GM19438 (cell line): Measurements from ENCODE around the gene DENND5B.

Experiments
- ATAC-seq: cut with Tn5 transposase; IDR thresholded peaks from one replicate; pipeline ENCODE4 v1.9.1; 2021; ENCODE audit warnings: low read depth; ENCODE audit not compliant: unreplicated experiment

DENND5B gene

DNA sequence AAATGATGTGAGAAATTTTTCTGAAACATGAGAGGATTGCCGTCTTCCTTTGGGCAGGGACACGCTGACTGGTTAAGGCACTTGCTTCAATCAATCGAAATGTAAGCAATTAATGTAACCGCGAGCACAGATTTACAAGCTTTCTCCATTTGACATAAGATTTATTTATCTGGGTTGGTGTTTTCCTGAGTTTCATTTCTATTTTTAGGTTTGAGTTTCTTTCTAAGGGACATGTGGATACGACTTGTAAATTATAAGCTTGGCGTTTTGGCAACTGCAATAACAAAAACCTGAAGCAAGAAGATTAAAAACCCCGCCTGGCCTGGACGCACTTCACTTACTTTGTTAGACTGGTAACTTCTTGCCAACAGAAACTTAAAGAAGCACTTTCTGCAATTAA, 244.7 kb downstream of the DENND5B start:
- ATAC-seq: no peak

DNA sequence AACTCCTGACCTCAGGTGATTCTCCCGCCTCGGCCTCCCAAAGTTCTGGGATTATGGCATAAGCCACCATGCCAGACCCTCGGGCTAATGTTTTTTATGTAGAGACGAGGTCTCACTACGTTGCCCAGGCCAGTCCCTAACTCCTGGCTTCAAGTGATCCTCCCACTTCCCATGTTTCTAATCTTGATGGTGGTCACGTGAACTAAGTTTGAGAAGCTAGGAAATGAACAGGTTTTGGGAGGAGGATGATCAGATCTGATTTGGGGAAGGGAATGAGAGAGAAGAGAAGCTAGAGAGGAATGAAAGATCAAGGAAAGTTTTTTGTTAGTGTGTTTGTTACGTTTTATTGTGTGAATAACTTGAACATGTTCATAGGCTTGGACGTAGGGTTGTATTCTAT, 247.8 kb downstream of the DENND5B start:
- no peak for ATAC-seq

DNA sequence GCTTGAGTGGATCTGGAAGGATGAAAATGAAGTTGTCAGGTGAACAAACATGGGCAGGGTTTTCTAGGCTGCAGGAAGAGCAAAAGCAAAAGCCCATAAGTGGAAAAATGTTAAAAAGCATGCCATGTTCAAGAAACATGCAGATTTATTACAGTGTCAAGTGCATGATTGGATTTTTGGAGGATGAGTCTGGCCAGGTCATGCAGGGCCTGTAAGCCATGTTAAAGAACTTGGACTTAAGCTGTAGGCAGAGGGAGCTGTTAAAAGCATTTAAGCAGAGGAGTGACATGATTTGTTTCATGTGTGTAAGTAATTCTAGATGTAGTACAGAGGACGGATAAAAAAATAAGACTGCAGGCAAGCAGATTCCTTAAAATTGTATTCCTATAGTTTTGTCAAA, 248.7 kb downstream of the DENND5B start:
- no peak for ATAC-seq

DNA sequence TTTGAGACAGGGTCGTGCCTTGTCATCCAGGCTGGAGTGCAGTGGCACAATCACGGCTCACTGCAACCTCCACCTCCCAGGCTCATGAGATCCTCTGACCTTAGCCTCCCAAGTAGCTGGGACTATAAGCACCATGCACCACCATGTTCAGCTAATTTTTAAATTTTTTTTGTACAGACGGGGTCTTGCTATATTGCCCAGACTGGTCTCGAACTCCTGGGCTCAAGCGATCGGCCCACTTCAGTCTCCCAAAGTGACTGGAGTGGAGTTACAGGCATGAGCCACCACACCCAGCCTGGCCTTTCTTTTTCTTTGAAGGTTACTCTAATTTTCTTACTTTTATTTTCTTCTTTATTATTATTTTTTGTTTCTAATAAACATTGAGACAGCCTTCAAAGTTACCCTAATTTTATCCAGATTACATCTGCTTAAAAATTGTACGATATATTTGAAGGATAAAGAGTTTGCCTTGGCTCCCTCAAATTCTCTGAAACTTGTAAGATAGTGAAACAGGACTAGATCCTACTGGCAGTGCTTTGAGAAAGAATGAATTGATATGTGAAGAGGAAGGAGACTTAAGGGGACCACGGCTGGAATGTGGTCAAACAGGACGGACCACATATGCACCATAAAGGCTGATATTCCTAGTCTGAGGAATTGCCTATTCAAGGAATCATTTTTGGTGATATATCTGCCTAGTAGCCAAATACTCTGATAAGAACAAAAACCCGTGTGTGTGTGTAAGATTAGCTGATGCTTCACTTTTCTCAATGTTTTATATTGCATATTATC, 250.9 kb downstream of the DENND5B start:
- ATAC-seq: no peak

DNA sequence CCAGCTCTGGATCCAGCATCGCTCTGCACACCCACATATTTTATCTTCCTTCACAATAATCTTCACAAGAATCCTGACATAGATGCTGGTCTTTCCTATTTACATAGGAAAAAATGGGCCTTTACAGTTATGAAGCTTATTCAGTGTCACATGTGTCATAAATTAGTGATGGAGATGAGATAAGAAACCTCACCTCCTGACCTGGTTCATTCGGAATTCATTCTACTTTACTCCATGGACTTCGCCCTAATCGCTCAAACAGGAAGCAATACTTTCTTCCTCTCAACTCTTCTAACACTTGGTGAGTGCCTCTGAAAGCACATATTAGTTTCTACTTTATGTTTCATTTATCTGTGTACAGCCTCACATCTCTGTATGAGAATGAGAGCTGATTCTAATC, 253.0 kb downstream of the DENND5B start:
- no peak for ATAC-seq
